Liver (tissue), 3 donors: ENCODE measurements around the gene HECTD2.

Experiments used
- CTCF ChIP-seq: fragments of 150-350 bp; IDR thresholded peaks from 2 replicates; pipeline ENCODE4 v1.5.1; 2017; ENCODE audit warnings: improper control_type of control experiment, low read depth, low read length; ENCODE audit not compliant: missing input control
- RAD21 ChIP-seq, 2 donors: IDR thresholded peaks; 2 replicates each; pipeline ENCODE4 v1.6.1; 2016; ENCODE audit warnings: antibody characterized with exemption in 2 of 2, mild to moderate bottlenecking in 2 of 2
- RXRA ChIP-seq, 2 donors: IDR thresholded peaks; 2 replicates each; pipeline ENCODE4 v1.6.1; 2017 to 2018; ENCODE audit warnings: antibody characterized with exemption in 2 of 2, mild to moderate bottlenecking in 1 of 2
- donor health status: healthy.
- donor health status: healthy.

DNA sequence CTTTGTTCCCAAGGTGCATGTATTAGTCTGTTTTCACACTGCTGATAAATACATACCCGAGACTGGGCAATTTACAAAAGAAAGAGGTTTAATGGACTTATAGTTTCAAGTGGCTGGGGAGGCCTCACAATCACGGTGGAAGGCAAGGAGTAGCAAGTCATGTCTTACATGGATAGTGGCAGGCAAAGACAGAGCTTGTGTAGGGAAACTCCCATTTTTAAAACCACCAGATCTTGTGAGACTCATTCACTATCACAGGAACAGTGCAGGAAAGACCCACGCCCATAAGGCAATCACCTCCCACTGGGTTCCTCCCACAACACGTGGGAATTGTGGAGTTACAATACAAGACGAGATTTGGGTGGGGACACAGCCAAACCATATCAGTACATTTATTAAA lies 129.8 kb downstream of the HECTD2 start:
- no peak for TF ChIP-seq CTCF
- no peak for TF ChIP-seq RXRA (IDR thresholded peaks at IDR 0.05)
- TF ChIP-seq RAD21 (IDR thresholded peaks at IDR 0.05), result no peak
